ENCODE data around the gene RBM23. TPM values are rescaled to one million over a fixed set of nuclear protein-coding genes. Genes with fewer than 3 reads are reported as not detected.
"Not testable (repeated sequence)": the region's sequence is repeated elsewhere in the genome, so short reads cannot be mapped to it uniquely, and the experiment has no call there.

Gene RBM23
- total RNA-seq, 1 experiment from 2014 or later: 76.5 TPM

- Histone ChIP-seq H3K4me2 (no peak overlapping the region), H3K27me3 (ENCODE audit: insufficient read depth, low read depth) (no peaks in the 10 kb centered on the region), H3K79me2 (ENCODE audit: low read depth) (no peaks in the 10 kb centered on the region), H3K36me3 (ENCODE audit: low read depth) (no peaks in the 10 kb centered on the region), H3K4me3 (no peak overlapping the region), H3K27ac (no peak overlapping the region), H3K9me3 (ENCODE audit: insufficient read depth, low read depth) (no peaks in the 10 kb centered on the region), H2AFZ (no peak overlapping the region), H3K9me2 (ENCODE audit: insufficient read depth) (no peaks in the 10 kb centered on the region), H3F3A (ENCODE audit: insufficient read depth, low read depth) (no peaks in the 10 kb centered on the region), H4K20me1 (ENCODE audit: insufficient read depth) (no peaks in the 10 kb centered on the region), H3K4me1 (replicated peaks; ENCODE audit: insufficient read depth) (0 out of 2 replicates have a peak, but pooled peaks cover 4% of the 10 kb centered on the region)
- BruUV-seq (replicated peaks): no TSS peak
- POLR2A ChIA-PET (ENCODE audit: unreplicated experiment): no interaction called here
- intact Hi-C loops (cut with micrococcal nuclease; ENCODE audit: unreplicated experiment): no loop called here
- CTCF ChIA-PET: no interaction called here
- no peak for DNase-seq
- TF ChIP-seq EZH2 (IDR thresholded peaks at IDR 0.05; ENCODE audit: low read depth) (no peak), CTCF (conservative IDR thresholded peaks at IDR 0.05) (no peak)
Observed at GRCh38 chr14:22856428-22856827, 62.5 kb downstream of the RBM23 start.

GRCh38 chr14:22854963-22855724 lies 63.8 kb downstream of the RBM23 start:
- TF ChIP-seq CTCF (conservative IDR thresholded peaks at IDR 0.05) (no peak), EZH2 (IDR thresholded peaks at IDR 0.05; ENCODE audit: low read depth) (no peak)

GRCh38 chr14:22854296-22854695 lies 64.7 kb downstream of the RBM23 start:
- H3K9me3 ChIP-seq (ENCODE audit: insufficient read depth, low read depth); H3K79me2 ChIP-seq (ENCODE audit: low read depth); H3K36me3 ChIP-seq (ENCODE audit: low read depth); H3K27me3 ChIP-seq (ENCODE audit: insufficient read depth, low read depth); H3F3A ChIP-seq (ENCODE audit: insufficient read depth, low read depth); DNase-seq; H3K4me1 ChIP-seq (replicated peaks; ENCODE audit: insufficient read depth); H3K27ac ChIP-seq; H4K20me1 ChIP-seq (ENCODE audit: insufficient read depth); H2AFZ ChIP-seq; H3K4me2 ChIP-seq; BruUV-seq (replicated peaks); POLR2A ChIA-PET (ENCODE audit: unreplicated experiment); H3K4me3 ChIP-seq; H3K9me2 ChIP-seq (ENCODE audit: insufficient read depth): not testable (repeated sequence)
- CTCF ChIA-PET: interaction anchor here (0.6 to 1.7 kb wide), 5 partner anchors 27 to 465 kb away, joined by 3 to 6 read pairs (median 4); no protein-coding TSS in a partner anchor
- intact Hi-C loops (cut with micrococcal nuclease; ENCODE audit: unreplicated experiment): loop anchor here (5.0 kb wide), 1 partner anchor 297 kb away; no protein-coding TSS in a partner anchor

More at GRCh38 chr14:22854963-22855724, 63.8 kb downstream of the RBM23 start:
- no peaks in the 10 kb centered on the region for H3K27me3 ChIP-seq (ENCODE audit: insufficient read depth, low read depth)
- H3K9me3 ChIP-seq (ENCODE audit: insufficient read depth, low read depth): no peaks in the 10 kb centered on the region
- no peak overlapping the region for H3K4me2 ChIP-seq
- intact Hi-C loops (cut with micrococcal nuclease; ENCODE audit: unreplicated experiment): loop anchor here (5.0 kb wide), 1 partner anchor 298 kb away; no protein-coding TSS in a partner anchor
- H3K4me3 ChIP-seq: no peak overlapping the region
- no peak overlapping the region for H3K27ac ChIP-seq
- POLR2A ChIA-PET (ENCODE audit: unreplicated experiment): interaction anchor here (0.6 kb wide), 1 partner anchor 28 kb away, joined by 5 read pairs; the partner anchor contains the start of gene REM2
- H3K36me3 ChIP-seq (ENCODE audit: low read depth): no peaks in the 10 kb centered on the region
- DNase-seq: peak in 1 of 2 experiments; percentile 42
- no TSS peak for BruUV-seq (replicated peaks)
- no peaks in the 10 kb centered on the region for H3K9me2 ChIP-seq (ENCODE audit: insufficient read depth)
- H4K20me1 ChIP-seq (ENCODE audit: insufficient read depth): no peaks in the 10 kb centered on the region
- H2AFZ ChIP-seq: no peak overlapping the region
- peaks cover 4% of the 10 kb centered on the region; the same call in 1 of the 2 replicates for H3K4me1 ChIP-seq (replicated peaks; ENCODE audit: insufficient read depth)
- CTCF ChIA-PET: interaction anchor here (0.6 to 1.7 kb wide), 3 partner anchors 32 to 291 kb away, joined by 4 to 9 read pairs (median 4); no protein-coding TSS in a partner anchor
- H3K79me2 ChIP-seq (ENCODE audit: low read depth): no peaks in the 10 kb centered on the region
- H3F3A ChIP-seq (ENCODE audit: insufficient read depth, low read depth): no peaks in the 10 kb centered on the region

Data from PC-9 (cell line).